ENCODE data around the gene EBF3.

Gene EBF3

GRCh38 chr10:129871966-129872365, 92.1 kb downstream of the EBF3 start:
- no peak for DNase-seq (ENCODE audit: low read depth)

- no peak for DNase-seq (ENCODE audit: low read depth)
Observed at GRCh38 chr10:129870961-129871621, 93.0 kb downstream of the EBF3 start.

GRCh38 chr10:129870474-129870757, 93.7 kb downstream of the EBF3 start:
- DNase-seq (ENCODE audit: low read depth): no peak

DNA sequence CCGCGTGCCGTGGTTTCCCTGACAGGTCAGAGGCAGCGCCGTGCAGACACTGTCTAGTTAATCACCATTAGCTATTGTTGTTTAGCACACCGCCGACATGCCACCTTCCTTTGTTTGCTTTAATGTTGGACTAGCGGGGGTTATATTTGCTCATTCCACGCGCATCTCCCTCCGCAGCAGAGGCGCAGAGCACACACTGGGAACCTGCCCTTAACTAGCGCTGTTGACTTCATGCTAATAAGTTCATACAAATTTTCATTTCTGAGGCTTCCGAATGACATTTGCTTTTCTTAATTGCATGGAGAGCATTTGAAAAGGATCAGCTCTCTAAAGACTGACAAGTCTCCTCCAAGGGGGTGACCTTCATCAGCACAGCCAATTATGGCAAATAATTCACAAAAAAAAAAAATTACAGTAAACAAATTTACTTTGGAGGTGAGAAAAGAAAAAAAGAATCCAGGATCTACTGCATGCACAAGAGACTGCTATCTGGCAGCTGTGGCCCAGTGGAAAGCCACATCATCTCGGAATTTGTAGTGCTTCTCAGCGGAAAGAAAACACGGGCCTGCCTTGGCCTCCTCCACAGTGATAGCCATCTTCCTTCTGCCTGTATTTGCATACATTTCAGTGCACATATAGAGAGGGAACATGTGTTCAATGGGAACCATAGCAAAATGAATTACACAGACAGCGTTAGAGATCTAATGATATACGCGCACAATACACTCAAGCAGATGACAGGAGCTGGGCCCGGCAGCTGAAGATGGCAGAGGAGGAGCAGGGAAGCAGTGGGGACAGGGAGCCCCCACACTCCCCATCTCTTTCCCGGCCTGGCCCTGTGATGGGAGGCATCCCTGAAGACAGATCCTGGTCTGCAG, 94.2 kb downstream of the EBF3 start:
- no peak for DNase-seq (ENCODE audit: low read depth)

DNA sequence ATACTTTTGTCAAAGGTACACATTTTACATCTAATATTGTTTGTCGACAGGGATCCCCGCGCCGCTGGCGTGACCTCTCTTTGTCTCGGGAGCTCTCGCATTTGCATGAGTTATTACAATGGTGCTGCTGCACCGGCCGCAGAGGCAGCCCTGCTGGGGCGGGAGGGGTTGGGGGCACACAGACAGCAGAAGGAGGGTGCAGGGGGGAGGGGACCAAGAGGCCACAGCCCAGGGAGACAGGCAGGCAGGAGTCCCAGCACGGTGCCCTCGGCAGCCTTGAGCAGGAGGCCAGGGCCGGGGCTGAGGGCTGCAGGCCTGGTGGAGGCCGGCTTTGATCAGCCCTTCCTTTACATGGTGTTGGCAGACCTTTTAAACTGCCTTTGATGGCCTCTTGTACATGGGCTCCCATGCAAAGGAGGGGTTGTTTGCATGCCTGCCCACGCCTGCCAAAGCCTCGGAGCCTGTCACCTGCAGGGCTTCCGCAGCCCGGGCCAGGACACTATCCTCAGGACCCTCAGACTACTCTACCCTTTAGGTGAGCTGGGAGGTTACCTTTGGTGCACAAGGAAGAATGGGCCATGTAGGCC, 95.5 kb downstream of the EBF3 start:
- no peak for DNase-seq (ENCODE audit: low read depth)

GRCh38 chr10:129867631-129868179, 96.4 kb downstream of the EBF3 start:
- no peak for DNase-seq (ENCODE audit: low read depth)

DNA sequence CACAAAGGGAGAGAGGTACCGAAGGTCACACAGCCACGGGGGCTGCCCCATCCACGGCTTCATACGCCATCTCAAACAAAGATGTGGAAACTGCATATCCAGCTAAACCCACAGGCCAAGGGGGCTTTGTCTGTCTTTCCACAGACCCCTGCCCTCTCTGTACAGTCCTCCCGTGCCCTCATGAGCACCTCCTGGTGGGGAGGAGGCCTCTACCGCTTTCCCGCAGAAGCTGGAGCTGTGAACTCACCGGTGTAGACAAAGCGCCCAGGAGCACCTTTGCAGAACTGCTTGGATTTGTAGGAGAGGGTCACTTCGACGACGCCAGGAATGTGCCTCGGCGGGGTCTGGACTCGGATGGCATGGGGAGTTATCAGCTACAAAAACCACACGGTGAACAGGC, 97.2 kb downstream of the EBF3 start:
- no peak for DNase-seq (ENCODE audit: low read depth)

DNA sequence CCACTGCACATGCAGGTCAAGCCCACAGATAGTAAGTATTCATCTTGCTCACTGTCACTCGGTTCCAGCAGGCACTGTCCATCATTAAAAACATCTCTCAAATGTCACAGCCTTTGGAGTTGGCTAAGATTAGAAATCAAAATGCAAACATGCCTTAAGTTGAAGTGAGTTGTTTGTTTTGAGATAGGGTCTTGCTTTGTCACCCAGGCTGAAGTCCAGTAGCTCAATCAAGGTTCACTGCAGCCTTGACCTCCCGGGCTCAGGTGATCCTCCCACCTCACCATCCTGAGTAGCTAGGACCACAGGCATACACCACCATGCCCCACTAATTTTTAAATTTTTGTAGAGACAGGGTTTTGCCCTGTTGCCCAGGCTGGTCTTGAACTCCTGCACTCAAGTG, 98.1 kb downstream of the EBF3 start:
- DNase-seq (ENCODE audit: low read depth): no peak

GRCh38 chr10:129865413-129865812, 98.7 kb downstream of the EBF3 start:
- DNase-seq (ENCODE audit: low read depth): no peak

DNA sequence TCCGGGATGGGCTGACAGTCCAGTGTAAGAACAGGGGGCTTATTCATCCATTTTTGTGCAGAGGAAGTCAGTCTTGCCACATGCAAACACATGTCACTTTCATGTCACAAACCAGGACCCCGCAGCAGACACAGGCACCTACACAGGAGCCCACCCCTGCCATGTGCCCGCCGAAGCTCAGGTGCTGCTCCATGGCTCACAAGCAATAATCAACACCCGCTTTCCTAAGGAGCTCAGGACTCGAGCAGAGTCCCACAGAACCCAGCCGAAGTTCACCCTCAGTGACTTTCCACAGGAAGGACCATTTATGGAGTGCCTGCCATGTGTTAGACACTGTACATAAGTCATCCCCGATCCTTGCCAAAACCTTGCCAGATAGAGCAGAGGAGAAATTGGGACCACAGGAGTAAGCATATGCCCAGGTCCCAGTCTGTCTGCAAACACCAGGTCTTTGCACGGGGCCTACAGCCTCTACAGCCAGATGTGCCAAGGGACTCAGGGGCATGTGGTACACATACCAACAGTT, 99.4 kb downstream of the EBF3 start:
- DNase-seq (ENCODE audit: low read depth): no peak

GRCh38 chr10:129864082-129864481, 100.0 kb downstream of the EBF3 start:
- DNase-seq (ENCODE audit: low read depth): no peak

DNA sequence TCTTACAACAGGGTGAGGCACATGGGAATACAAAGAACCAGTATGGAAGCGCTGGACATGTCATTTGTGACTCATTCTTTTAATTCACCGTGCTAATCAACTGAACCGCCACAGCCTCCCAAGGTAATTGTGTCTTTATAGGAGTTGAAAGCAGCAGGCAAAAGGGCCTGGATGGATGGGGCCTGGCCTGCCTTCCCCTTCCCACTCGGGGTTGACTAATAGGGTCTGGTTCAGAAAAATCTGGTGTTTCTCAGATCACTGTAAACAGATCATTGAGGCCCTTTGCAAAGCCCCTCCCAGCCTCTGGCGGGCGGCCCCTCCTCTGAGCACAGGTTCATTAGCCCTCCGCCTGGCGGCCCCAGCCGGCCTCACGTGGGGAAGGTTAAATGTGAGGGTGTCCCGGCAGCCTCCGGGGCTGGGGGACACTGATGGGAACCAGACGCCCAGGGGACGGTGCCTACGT, 100.8 kb downstream of the EBF3 start:
- DNase-seq (ENCODE audit: low read depth): no peak

GRCh38 chr10:129861776-129862531, 102.1 kb downstream of the EBF3 start:
- no peak for DNase-seq (ENCODE audit: low read depth)

DNA sequence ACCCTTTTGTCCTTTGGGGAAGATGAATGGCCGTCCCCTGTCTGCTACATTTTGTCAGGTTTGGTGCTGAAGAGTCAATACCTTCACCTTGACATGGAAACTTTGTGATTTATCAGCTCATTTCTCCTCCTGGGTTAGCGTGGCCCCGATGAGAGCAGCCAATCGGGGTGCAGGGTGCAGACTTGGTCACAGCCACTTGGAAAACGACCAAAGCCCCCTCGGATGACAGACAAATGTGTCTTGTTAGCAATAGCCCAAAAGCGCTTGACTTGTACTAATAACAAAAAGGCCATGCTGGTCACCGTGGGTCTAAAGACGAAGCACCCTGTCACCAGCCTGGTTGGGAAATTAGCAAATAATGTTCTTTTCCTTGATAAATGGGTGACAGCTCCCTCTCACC, 103.7 kb downstream of the EBF3 start:
- no peak for DNase-seq (ENCODE audit: low read depth)

DNA sequence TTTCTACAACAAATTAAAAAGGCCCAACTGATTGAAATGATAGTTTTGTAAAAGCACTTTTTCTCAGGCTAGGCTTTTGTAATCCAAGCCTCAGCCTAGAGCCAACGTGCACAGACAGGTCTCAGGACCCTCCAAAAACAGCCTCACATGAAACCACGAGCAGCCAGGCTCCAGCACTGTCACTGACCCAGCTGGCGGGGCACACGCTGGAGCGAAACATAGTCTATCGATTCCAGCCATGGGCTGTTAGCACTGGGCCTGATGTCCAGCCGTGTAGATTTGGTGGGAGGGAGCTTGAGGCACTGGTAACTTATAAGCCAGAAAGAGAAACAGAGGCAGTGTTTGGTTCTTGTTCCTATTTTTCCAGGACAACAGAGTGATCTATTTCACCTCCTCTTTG, 104.5 kb downstream of the EBF3 start:
- DNase-seq (ENCODE audit: low read depth): no peak

- DNase-seq (ENCODE audit: low read depth): no peak
Observed at GRCh38 chr10:129857242-129857960, 106.7 kb downstream of the EBF3 start.

DNA sequence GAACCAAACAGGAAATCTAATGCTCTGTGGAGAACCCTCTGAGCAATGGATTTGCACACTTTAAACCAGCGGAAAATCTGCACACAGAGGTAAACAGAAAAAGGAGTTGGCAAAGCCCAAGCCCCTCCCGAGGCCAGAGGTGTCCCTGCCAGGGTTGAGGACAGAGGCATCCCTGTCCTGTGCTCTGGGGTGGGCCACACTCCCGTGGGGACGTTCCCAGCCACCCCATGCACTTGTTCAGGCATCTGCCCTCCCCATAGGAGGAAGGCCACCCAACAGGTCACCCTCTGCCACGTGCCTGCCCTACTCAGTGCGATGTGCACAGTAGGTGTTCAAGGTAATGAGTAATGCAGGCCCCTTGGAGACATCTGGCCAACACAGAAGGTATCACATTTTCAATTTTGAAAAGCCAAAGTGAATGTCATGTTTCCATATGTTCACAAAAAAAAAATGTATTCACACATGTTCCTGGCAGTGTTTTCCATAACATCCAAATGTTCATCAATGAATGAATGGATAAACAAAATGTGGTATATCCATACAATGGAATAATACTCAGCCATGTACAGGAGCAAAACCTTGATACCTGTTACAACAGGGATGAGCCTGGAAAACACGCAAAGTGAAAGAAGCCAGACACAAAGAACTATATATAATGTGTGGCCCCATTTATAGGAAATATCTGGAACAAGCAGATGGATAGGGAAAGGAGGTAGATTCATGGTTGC, 108.1 kb downstream of the EBF3 start:
- no peak for DNase-seq (ENCODE audit: low read depth)

- DNase-seq (ENCODE audit: low read depth): no peak
Observed at GRCh38 chr10:129854796-129855705, 109.0 kb downstream of the EBF3 start.

DNA sequence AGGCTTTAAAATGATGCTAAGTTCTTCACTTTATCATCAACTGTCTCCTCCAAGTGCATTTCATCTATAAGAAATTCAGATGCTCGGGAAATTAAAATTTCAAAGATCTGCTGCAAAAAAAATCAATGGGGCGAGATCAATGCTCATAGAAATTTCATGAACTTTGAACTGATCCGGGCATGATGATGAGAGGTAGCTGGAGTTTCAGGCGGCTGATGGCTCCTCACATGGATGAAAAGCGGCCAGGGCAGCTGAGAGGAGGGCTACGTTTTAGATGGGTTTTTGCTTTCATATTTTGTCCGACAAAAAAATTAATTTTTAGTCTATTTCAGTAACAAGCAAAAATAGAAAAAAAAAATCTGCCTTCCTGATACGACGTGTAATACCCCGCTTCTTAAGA, 109.9 kb downstream of the EBF3 start:
- DNase-seq (ENCODE audit: low read depth): no peak

DNA sequence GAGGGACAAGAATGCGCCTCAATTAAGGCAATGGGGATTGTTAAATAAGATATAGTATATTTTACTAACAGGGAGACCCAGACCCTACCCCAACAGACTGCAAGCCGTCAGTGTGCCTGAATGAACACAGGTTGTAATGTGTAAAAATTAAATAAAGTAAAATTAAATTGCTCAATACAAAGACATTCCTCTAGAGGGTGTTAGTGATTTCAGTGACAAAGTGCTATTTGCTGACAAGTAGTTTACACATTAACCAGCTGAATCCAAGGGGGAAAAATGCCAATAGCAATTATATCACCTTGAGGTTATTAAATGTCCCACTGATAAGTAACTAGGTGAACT, 110.5 kb downstream of the EBF3 start:
- DNase-seq (ENCODE audit: low read depth): no peak
